Stromal cell of bone marrow (primary cell): ENCODE results near the gene ADAMTSL3.

Experiments
- DNase-seq: peaks from one replicate; pipeline ENCODE4 v3.0.0-alpha.2; 2012; ENCODE audit warnings: low read depth

Gene ADAMTSL3

DNA sequence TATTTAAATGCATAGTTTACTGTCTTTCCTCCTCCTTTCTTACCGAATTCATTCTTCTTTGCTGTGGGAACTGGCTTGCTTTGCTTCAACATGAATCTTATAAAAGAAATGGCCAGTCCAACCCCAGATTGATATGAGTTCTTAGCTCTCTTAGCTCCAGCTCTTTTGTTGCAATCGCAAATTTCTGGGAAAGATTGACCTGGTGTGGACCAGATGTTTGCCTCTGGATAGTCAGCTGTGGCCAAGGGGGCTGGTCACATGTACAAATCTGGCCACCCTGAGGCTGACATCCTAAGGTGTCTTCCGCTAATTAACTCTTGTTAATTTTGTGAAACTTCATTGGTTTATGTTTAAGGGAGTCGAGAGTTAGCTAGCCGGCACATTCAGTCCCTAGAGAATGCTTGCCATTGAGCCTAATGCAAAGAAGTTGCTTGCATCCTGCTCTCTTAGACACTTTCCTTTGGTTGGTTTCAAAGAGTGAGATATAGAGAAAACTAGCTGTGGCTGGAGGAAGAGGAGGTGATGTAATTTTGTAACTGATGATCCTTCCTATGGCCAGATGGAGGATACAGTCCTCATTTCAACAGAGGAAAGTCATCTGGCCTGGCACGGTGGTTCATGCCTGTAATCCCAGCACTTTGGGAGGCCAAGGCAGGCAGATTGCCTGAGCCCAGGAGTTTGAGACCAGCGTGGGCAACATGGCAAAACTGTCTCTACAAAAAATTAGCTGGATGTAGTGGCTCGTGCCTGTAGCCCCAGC is 162.4 kb downstream of the ADAMTSL3 start:
- DNase-seq: no peak

- DNase-seq: no peak
Measured at GRCh38 chr15:83818591-83818990, 164.7 kb downstream of the ADAMTSL3 start.

DNA sequence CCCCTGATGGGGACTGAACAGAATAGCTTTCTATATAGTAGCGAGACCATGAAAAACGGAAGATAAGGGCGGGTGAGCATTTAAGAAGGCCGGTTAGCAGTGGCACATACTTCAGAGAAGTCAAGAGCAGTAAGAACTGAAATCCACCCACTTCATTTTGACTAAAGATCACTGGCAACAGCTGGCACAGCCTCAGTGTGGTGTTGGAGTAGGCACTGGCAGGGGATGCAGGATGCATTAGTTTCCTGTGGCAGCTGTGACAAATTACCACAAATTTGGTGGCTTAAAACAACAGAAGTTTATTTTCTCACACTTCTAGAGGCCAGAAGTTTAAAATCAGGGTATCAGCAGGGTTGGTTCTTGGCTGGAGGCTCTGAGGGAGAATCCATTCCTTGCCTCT is 176.5 kb downstream of the ADAMTSL3 start:
- no peak for DNase-seq

GRCh38 chr15:83833569-83833968 is 179.6 kb downstream of the ADAMTSL3 start:
- no peak for DNase-seq

DNA sequence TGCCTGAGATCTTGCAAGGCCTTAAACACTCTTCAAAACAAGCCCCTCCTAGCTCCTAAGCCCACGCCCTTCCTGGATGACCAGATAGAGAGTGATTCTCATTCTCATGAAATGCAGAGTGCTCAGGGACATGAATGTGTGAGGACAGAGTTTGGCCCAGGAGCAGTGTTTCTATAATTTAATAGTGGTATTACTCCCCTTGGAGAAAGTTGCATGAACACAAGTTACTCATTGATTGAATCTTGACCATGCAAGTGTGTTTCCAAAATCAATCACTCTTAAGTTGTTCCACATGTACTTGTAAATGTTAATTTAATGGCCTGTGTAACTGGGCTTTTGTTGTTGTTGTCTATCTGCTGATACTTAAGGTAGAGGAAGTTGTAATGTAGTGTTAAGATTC is 181.6 kb downstream of the ADAMTSL3 start:
- no peak for DNase-seq

- DNase-seq: no peak
Measured at GRCh38 chr15:83837945-83838571, 184.1 kb downstream of the ADAMTSL3 start.

- no peak for DNase-seq
Measured at GRCh38 chr15:83838763-83839162, 184.8 kb downstream of the ADAMTSL3 start.

DNA sequence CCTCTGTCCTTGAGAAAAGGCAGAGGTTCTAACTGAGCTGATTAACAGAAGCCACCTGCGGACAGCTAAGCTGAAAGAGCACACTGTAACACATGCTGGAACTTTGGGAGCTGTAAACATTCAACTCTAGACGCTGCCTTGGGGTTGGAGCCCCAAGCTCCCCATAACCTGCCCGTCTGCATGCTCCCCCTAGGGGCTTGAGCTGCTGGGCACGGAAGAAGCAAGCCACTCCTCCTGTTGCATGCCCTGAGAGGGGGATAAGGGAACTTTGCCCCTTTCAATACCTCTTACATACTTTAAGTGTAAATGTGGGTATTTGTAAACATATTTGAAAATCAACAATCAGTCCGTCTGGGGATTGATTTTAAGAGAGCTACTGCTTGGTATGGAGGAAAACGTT is 188.4 kb downstream of the ADAMTSL3 start:
- no peak for DNase-seq

DNA sequence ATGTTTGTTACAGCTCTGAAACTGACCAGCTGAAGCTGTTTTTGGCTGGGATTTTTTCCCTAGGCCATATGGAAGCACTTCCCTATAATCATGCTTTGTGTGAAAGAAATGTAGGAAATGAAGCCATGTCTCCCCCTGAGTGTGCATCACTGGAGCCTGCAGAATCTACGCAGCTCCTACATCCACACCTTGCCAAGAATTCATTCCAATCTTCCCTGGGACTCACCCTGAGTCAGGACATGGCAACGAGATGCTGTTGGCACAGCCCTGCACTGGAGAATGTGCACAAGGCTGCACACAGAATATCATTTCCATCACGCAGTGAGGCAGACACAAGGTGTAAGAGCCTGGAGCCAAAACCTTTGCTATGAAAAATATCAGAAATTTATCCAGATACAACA is 189.5 kb downstream of the ADAMTSL3 start:
- DNase-seq: peak; percentile 38

DNA sequence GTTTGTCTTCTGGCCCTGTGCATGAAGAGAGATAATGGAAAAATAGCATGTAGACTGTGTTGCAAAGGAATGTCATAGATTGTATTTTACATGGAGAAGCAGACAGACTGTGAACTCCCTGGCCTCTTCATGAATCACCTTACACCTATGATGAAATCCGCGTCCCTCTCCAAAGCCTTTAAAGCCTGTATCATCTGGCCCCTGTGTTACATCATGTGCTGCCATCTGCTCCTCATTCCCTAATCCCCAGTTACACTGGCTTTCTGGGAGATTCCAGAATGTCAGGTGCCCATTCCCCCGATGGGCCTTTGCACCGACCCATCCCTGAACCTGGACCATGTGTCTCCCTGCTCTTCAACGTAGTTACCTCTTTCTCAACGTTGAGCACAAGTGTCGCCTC is 190.8 kb downstream of the ADAMTSL3 start:
- DNase-seq: no peak

GRCh38 chr15:83845230-83845629 is 191.3 kb downstream of the ADAMTSL3 start:
- peak; percentile 90 for DNase-seq

GRCh38 chr15:83846847-83847246 is 192.9 kb downstream of the ADAMTSL3 start:
- DNase-seq: peak; percentile 28

DNA sequence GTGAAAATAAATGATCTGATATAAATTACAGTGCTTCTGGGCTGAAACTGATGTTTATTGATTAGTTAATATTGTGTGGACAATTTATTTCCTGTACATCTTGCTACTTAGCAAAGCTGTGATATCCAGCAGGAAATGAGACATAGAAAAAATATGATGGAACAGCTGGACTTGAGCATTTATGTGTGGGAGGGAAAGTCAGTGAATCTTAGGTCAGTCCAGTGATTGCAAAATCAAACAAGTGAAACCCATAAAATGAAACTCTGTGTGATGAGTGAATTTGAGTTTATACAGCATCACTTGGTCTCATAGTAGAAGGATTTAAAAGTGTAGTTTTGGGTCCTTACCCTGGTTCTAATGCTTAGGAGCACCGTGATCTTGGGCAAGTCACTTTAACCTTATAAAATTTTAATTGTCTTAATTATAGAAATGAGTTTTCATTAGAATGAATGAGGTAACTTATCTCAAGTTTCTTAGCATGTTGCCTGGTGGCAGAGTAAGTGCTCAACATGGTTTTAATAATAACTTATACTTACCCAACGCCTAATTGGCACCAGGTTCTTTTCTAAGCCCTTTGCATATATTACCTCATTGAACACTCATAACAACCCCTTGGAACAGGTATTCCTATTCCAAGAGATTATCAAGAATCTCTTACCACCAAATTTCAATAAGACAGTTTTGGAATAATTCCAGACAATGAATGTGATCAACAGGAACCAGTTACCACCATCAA is 194.6 kb downstream of the ADAMTSL3 start:
- peak; percentile 87 for DNase-seq

DNA sequence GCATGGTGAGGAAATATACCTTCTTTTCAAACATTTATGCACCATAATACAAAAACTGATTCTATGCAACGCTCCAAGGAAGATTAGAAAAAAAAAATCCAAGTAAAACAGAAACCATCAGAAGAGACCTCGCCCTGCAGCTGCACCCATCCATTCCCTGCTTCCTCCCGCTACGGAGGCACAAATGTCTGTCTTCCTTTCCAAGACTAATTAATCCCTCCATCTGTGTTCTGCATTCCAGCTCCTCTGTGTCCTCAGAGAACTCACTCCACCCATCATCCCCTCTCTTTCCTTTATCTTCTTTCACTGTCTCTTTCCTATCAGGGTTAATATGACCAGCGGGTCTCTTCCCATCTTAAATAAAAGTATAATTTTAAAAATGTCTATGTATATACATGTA is 196.1 kb downstream of the ADAMTSL3 start:
- no peak for DNase-seq

GRCh38 chr15:83850501-83851245 is 196.8 kb downstream of the ADAMTSL3 start:
- DNase-seq: no peak

- DNase-seq: no peak
Measured at GRCh38 chr15:83853232-83853631, 199.3 kb downstream of the ADAMTSL3 start.

- DNase-seq: no peak
Measured at GRCh38 chr15:83854321-83854720, 200.4 kb downstream of the ADAMTSL3 start.

- DNase-seq: no peak
Measured at GRCh38 chr15:83854950-83855707, 201.2 kb downstream of the ADAMTSL3 start.

GRCh38 chr15:83855956-83856355 is 202.0 kb downstream of the ADAMTSL3 start:
- no peak for DNase-seq

DNA sequence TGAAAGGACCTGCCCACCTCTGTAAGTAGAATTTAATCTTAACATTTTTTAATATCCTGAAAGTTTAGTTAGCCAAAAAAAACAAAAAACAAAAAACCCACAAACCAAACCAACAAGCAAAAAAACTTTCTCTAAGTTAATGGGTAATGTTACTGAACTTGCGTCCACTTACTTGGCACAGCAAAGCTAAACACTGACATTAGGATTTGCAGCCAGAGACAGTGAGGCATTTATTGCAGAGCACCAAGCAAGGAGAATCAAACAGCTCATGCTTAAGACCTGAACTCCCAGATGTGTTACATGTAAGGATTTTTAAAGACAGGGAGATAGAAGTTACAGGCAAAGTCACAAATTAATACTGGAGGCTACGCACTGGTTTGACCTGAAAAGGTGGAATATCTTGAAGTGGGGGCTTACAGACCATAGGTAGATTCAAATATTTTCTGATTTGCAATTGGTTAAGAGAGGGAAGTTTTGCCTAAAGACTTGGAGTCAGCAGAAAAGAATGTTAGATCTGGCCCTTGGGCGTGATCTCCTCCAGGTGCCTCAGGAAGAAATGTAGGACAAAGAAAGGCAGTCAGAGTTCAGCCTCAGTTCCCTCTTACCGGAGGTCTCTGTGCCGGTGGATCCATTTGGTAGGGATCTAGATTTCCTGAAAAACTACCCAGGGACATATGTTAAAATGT is 205.0 kb downstream of the ADAMTSL3 start:
- DNase-seq: no peak

DNA sequence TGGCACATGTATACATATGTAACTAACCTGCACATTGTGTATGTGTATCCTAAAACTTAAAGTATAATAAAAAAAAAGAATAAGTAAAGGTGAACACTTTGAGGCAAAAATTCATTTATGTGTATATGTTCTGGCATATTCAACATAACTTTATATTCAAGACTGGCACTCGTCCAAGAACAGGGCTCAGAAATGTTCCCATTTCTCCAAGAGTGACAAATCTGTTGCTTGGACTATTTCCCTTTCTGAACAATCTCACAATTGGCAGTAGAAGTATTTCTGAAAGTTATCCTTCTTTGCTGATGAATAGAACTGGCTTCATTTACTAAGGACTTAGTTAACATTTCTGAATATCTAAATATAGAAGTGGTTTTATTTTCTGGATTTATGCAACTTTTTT is 212.8 kb downstream of the ADAMTSL3 start:
- DNase-seq: no peak
